Measurements from ENCODE around the gene AQR. TPM values are rescaled to one million over a fixed set of nuclear protein-coding genes. Genes with fewer than 3 reads are reported as not detected.
A peak's percentile ranks its signal among the peaks of the same experiment; 100 is the strongest.

AQR gene
- total and polyA plus RNA-seq, 8 donors = 4.9 to 15.7 (median 8.1) TPM

DNA sequence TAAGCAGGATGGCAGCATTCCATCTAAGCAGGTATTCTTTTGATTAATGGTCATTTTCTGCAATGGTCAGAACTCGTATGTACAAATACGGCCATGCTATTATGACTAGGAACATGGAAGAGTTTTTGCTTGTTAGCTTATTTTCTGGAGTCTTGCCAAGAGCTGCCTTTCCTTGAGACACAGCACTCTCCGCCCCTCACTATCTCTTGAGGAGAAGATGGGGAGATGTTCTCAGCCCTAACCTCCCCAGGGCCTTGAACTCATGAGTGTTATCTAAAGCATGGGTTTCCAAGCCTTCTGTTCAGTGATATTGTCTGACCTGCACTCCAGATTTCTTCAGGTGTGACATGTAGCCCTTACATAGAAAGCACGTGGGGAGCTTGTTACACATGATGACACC, 108.3 kb downstream of the AQR start:
- Histone ChIP-seq H3K4me3 (no peak overlapping the region), H3K4me1 (no peaks in the 10 kb centered on the region), H3K9me3 (no peaks in the 10 kb centered on the region), H3K27me3 (no peaks in the 10 kb centered on the region), H3K27ac (no peak overlapping the region), H3K36me3 (peaks cover 0 to 16% (median 0%) of the 10 kb centered on the region in 3 donors)
- no peak for TF ChIP-seq CTCF (IDR thresholded peaks at IDR 0.05)
- ATAC-seq (no peak), FAIRE-seq (no peak), DNase-seq (no peak)
- intact Hi-C loops (cut with DNase I) = no loop called here
- 85 to 91% methylated on average over 4 of the region's 4 CpGs for WGBS, 2 donors

DNA sequence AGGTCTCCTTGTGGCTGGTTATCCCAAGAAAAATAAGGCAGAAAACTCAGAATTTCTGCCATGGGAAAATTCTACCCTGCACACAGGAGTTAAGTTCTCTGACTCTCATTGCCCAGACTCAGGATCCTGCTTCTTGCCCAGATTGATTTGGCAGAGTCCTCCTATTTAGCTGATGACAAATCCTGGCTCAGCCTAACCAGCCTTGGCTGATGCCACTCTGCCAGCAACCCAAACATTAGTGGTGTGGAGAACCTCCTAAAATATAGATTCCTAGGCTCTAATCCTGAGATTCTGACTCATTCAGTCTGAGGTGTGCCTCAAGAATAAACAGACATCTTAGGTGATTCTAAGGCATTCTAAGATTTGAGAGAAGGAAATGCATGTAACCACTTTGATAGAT, 113.6 kb downstream of the AQR start:
- Histone ChIP-seq H3K27me3 (no peaks in the 10 kb centered on the region), H3K4me3 (no peak overlapping the region), H3K36me3 (no peaks in the 10 kb centered on the region), H3K4me1 (peaks cover 0 to 9% (median 5%) of the 10 kb centered on the region in 3 donors), H3K9me3 (no peaks in the 10 kb centered on the region), H3K27ac (no peak overlapping the region)
- FAIRE-seq (no peak), DNase-seq (peak in 1 of 6 donors; percentile 27), ATAC-seq (peak in 2 of 4 donors; percentile 26 to 53)
- intact Hi-C loops (cut with DNase I) = no loop called here
- no peak for TF ChIP-seq CTCF (IDR thresholded peaks at IDR 0.05)

DNA sequence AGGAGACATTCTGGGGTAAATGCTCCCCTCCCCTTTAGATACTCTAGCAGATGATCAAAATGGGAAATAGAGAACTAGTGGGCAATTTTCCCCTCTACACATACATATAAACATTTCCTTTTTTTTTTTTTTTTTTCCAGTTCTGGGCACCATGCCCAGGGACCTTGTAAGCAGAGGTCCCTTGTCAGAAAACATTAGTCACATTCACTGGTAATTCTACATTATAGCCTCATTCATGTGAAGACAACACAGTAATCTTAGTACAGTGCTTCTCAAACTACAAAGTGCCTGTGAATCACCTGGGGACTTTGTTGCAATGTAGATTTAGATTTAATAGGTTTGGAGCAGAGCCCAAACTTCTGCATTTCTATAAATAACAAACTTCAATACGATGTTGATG, 114.1 kb downstream of the AQR start:
- WGBS, 2 donors = 30 to 48% methylated on average over 1 of the region's 1 CpG
- ATAC-seq (peak; percentile 55 to 83 (median 68)), FAIRE-seq (no peak), DNase-seq (no peak)
- Histone ChIP-seq H3K27ac (no peak overlapping the region), H3K9me3 (no peaks in the 10 kb centered on the region), H3K36me3 (no peaks in the 10 kb centered on the region), H3K4me3 (no peak overlapping the region), H3K27me3 (no peaks in the 10 kb centered on the region), H3K4me1 (peaks cover 0 to 9% (median 5%) of the 10 kb centered on the region in 3 donors)
- TF ChIP-seq CTCF (IDR thresholded peaks at IDR 0.05) = no peak
- intact Hi-C loops (cut with DNase I) = no loop called here

DNA sequence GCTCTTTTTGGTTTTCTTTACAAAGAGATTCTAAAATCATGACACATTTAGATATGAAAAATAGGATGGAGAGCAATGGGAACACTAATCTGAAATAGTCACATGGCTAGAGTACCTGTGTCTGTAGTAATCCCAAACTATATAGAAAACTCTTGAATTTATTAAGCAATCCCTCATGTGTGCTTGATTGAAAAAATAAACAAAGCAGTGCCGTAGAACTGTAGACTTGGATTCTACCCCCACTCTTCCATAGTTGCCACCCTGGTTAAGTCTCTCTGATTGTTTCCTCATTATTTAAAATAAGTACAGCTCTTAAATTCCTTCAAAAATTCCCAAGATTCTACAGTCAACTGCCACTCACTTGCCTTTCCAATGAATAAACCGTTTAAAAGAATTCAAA, 115.3 kb downstream of the AQR start:
- no peak for FAIRE-seq
- Histone ChIP-seq H3K4me3 (no peak overlapping the region), H3K9me3 (no peaks in the 10 kb centered on the region), H3K4me1 (peaks cover 0 to 9% (median 5%) of the 10 kb centered on the region in 3 donors), H3K36me3 (no peaks in the 10 kb centered on the region), H3K27ac (no peak overlapping the region), H3K27me3 (no peaks in the 10 kb centered on the region)
- no peak for TF ChIP-seq CTCF (IDR thresholded peaks at IDR 0.05)
- no peak for DNase-seq
- WGBS, 2 donors = 84 to 87% methylated on average over 2 of the region's 2 CpGs
- ATAC-seq = no peak
- intact Hi-C loops (cut with DNase I) = no loop called here

DNA sequence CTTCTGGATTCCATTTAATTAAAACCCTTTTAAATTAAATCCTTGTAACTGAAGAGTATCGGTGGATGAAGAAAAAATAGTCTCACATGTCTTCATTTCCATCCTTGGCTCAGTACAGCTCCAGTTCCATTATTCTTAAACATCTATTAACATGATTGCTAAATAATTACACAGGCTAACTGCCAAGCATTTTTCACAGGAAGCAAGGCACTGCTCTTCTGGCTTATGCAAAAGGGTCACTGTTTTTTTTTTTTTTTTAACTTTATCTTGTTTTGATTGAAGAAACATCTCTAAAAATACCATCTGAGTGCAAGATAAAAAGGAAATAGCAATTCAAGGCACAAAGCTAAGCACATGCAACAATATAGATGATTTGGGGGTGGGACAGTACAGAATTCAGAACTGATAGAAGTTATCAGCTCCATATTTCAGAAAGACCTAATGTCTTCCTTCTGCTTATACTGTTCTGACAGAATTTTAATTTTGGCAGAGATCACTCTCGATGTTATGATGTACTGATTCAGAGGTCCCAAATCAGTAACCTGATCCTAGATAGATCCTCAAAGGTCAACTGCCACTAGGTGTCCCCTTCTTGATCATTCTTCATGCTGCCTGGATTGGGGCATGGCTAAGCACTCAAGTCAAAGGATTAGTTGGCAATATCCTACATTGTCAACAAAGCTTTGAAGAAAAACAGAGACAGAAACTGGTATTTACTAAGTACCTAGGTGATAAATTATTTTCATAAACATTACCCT, 116.4 kb downstream of the AQR start:
- no peaks in the 10 kb centered on the region for H3K9me3 ChIP-seq
- H3K27ac ChIP-seq = no peak overlapping the region
- DNase-seq (no peak), FAIRE-seq (no peak), ATAC-seq (peak; percentile 58 to 75 (median 65))
- no peak for TF ChIP-seq CTCF (IDR thresholded peaks at IDR 0.05)
- H3K27me3 ChIP-seq = no peaks in the 10 kb centered on the region
- intact Hi-C loops (cut with DNase I) = no loop called here
- H3K4me1 ChIP-seq = peaks cover 0 to 9% (median 5%) of the 10 kb centered on the region in 3 donors
- 68 to 72% methylated on average over 2 of the region's 2 CpGs for WGBS, 2 donors
- no peaks in the 10 kb centered on the region for H3K36me3 ChIP-seq
- no peak overlapping the region for H3K4me3 ChIP-seq

Measured in pancreas (tissue), 10 donors.